SH-SY5Y (cell line): Measurements from ENCODE around the gene RABEP2.

ENCODE experiments used
- GATA2 ChIP-seq: IDR thresholded peaks from 2 replicates; pipeline ENCODE4 v1.6.1; 2011; ENCODE audit warnings: mild to moderate bottlenecking, low read depth, low read length
- GATA3 ChIP-seq: IDR thresholded peaks from 2 replicates; pipeline ENCODE4 v1.6.1; 2011; ENCODE audit warnings: low read depth, mild to moderate bottlenecking, low read length, moderate library complexity

The RABEP2 gene

GRCh38 chr16:28879841-28880588 is 45.0 kb downstream of the RABEP2 start:
- TF ChIP-seq GATA3 = no peak
- TF ChIP-seq GATA2 = no peak

- TF ChIP-seq GATA2 (no peak), GATA3 (no peak)
These were observed 45.7 kb downstream of the RABEP2 start for GRCh38 chr16:28879261-28879840.

GRCh38 chr16:28878083-28878926 is 46.7 kb downstream of the RABEP2 start, which contains the start of gene ATP2A1:
Gene ATP2A1 (plus strand): TSS chr16:28878488. CDS start chr16:28878672, 184 bp downstream.
- no peak for TF ChIP-seq GATA3
- TF ChIP-seq GATA2 = no peak

GRCh38 chr16:28877655-28878000 is 47.4 kb downstream of the RABEP2 start:
- no peak for TF ChIP-seq GATA2
- no peak for TF ChIP-seq GATA3

- TF ChIP-seq GATA2 (no peak), GATA3 (no peak)
These were observed 47.9 kb downstream of the RABEP2 start for GRCh38 chr16:28876973-28877654.

GRCh38 chr16:28876019-28876659 is 48.9 kb downstream of the RABEP2 start:
- TF ChIP-seq GATA3 (no peak), GATA2 (no peak)

- no peak for TF ChIP-seq GATA2
- no peak for TF ChIP-seq GATA3
These were observed 49.7 kb downstream of the RABEP2 start for GRCh38 chr16:28875134-28876018.

- no peak for TF ChIP-seq GATA3
- no peak for TF ChIP-seq GATA2
These were observed 50.6 kb downstream of the RABEP2 start for GRCh38 chr16:28874406-28874805.

- TF ChIP-seq GATA3 (no peak), GATA2 (no peak)
These were observed 51.4 kb downstream of the RABEP2 start for GRCh38 chr16:28873543-28874201.

GRCh38 chr16:28872952-28873351 is 52.1 kb downstream of the RABEP2 start:
- TF ChIP-seq GATA2 (no peak), GATA3 (no peak)

- TF ChIP-seq GATA3 = no peak
- TF ChIP-seq GATA2 = no peak
These were observed 55.8 kb downstream of the RABEP2 start for GRCh38 chr16:28869201-28869600.

- no peak for TF ChIP-seq GATA2
- no peak for TF ChIP-seq GATA3
These were observed 57.8 kb downstream of the RABEP2 start for GRCh38 chr16:28867241-28867640.
